ENCODE measurements around the gene ST6GAL1.

DNA sequence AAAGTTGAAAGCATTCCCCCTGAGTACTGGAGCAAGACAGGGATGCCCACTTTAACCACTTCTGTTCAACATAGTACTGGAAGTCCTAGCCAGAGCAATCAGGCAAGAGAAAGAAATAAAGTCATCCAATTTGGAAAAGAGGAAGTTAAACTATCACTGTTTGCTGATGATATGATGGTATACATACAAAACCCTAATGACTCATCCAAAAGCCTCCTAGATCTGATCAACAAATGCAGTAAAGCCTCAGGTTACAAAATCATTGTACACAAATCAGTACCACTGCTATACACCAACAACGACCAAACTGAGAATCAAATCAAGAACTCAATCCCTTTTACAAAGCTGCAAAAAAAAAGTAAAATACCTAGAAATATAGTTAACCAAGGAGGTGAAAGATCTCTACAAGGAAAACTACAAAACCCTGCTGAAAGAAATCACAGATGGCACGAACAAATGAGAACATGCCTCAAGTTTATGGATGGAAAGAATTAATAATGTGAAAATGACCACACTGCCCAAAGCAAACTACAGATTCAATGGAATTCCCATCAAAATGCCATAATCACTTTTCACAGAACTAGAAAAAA is 168.7 kb downstream of the ST6GAL1 start:
- no peak for TF ChIP-seq POLR2AphosphoS5 (IDR thresholded peaks at IDR 0.05; ENCODE audit: low read depth)
- no peak for TF ChIP-seq CTCF (conservative IDR thresholded peaks at IDR 0.05; ENCODE audit: low read depth in 2 of 2)
- no peak for TF ChIP-seq EZH2 (IDR thresholded peaks at IDR 0.05; ENCODE audit: low read depth, unreplicated experiment)
- TF ChIP-seq STAT1 (IDR thresholded peaks at IDR 0.05; ENCODE audit: unreplicated experiment) = no peak
- no peak for TF ChIP-seq CREB1 (CRISPR knock-in tag; IDR thresholded peaks at IDR 0.05; ENCODE audit: low read depth)
- TF ChIP-seq NANOG (IDR thresholded peaks at IDR 0.05; ENCODE audit: borderline replicate concordance) = no peak
- no peak for TF ChIP-seq EZH2phosphoT487 (IDR thresholded peaks at IDR 0.05; ENCODE audit: unreplicated experiment)
- TF ChIP-seq, protein P1, sequence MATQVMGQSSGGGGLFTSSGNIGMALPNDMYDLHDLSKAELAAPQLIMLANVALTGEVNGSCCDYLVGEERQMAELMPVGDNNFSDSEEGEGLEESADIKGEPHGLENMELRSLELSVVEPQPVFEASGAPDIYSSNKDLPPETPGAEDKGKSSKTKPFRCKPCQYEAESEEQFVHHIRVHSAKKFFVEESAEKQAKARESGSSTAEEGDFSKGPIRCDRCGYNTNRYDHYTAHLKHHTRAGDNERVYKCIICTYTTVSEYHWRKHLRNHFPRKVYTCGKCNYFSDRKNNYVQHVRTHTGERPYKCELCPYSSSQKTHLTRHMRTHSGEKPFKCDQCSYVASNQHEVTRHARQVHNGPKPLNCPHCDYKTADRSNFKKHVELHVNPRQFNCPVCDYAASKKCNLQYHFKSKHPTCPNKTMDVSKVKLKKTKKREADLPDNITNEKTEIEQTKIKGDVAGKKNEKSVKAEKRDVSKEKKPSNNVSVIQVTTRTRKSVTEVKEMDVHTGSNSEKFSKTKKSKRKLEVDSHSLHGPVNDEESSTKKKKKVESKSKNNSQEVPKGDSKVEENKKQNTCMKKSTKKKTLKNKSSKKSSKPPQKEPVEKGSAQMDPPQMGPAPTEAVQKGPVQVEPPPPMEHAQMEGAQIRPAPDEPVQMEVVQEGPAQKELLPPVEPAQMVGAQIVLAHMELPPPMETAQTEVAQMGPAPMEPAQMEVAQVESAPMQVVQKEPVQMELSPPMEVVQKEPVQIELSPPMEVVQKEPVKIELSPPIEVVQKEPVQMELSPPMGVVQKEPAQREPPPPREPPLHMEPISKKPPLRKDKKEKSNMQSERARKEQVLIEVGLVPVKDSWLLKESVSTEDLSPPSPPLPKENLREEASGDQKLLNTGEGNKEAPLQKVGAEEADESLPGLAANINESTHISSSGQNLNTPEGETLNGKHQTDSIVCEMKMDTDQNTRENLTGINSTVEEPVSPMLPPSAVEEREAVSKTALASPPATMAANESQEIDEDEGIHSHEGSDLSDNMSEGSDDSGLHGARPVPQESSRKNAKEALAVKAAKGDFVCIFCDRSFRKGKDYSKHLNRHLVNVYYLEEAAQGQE (IDR thresholded peaks at IDR 0.05; ENCODE audit: unreplicated experiment) = no peak
- TF ChIP-seq ETS1 (IDR thresholded peaks at IDR 0.05) = no peak
- no peak for TF ChIP-seq ZNF331 (CRISPR knock-in tag; IDR thresholded peaks at IDR 0.05; ENCODE audit: low read depth)
- no peak for TF ChIP-seq JUNB (IDR thresholded peaks at IDR 0.05; ENCODE audit: unreplicated experiment)
